ENCODE data around the gene BICDL2. TPM values are rescaled to one million over a fixed set of nuclear protein-coding genes. Genes with fewer than 3 reads are reported as not detected.
A peak's percentile ranks its signal among the peaks of the same experiment; 100 is the strongest.

The BICDL2 gene
- total and polyA plus RNA-seq, 2 of the 4 experiments (the other 2 are of a cell fraction): 0.17 to 0.18 TPM

DNA sequence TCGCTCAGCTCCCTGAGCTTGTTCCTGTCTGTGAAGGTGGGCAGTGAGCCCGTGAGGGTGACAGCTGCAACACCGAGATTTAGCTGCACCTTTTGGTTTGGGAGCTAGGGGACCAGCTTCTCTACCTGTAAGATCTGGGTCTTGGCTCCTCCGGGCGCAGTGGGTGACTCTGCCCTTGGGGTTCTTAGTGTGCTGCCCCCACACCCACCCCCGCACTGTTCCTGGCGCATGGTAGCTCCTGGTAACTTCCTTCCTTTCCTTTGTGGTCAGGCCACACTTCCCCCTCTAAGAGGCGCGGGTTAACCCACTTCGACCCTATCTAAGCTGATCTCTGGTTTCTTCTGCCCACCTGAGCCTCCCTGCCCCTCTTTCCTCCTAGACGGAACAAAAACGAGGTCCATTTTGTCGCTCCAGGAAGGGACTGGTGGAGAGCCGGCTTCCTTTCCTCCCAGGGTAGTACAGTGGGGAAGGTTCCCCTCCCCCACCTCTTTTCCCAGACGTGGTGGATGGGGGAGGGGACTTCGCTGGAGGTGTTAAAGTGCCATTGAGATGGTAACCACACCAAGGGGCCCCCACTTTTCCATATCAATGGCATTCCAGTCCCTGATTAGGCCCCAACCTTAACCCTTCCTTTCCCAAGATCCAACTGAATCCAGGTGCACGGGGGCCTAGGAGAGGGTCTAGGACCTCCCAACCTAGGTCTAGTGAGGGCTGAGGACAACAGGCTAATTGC, 28.6 kb downstream of the BICDL2 start:
- ATAC-seq (ENCODE audit: low read depth) (no peak), DNase-seq (no peak)
- Histone ChIP-seq H2AK9ac (replicated peaks; ENCODE audit: low read depth, low read length, poor library complexity) (no peak overlapping the region), H2AFZ (replicated peaks; ENCODE audit: low read length, poor library complexity) (no peak overlapping the region), H4K5ac (ENCODE audit: low read depth, low read length) (no peak overlapping the region), H3K56ac (ENCODE audit: extremely low read depth, insufficient read depth, low read length) (no peak overlapping the region), H2BK5ac (ENCODE audit: low read depth, low read length, poor library complexity, severe bottlenecking) (no peak overlapping the region), H3K9ac (ENCODE audit: low read depth, low read length) (no peak overlapping the region), H4K91ac (ENCODE audit: insufficient read depth, low read depth, low read length) (no peak overlapping the region), H3K9me3 (ENCODE audit: control insufficient read depth, insufficient read depth, low read length) (no peaks in the 10 kb centered on the region), H2AK5ac (ENCODE audit: low read depth, low read length) (peak overlapping the region; percentile 24; the same call in 1 of the 2 replicates), H3K18ac (ENCODE audit: low read depth, low read length) (no peak overlapping the region), H4K20me1 (ENCODE audit: insufficient read depth, low read length) (no peaks in the 10 kb centered on the region), H3K27me3 (ENCODE audit: control insufficient read depth, insufficient read depth, low read length) (peaks cover 38% of the 10 kb centered on the region), H3K9me1 (ENCODE audit: insufficient read depth, low read length) (no peaks in the 10 kb centered on the region), H3K36me3 (ENCODE audit: control insufficient read depth, insufficient read depth, low read length) (no peaks in the 10 kb centered on the region), H3K23ac (ENCODE audit: low read depth, low read length) (no peak overlapping the region), H2BK120ac (ENCODE audit: low read depth, low read length) (no peak overlapping the region), H4K8ac (ENCODE audit: low read depth in 2 of 2, low read length in 2 of 2) (no peak overlapping the region), H2BK20ac (ENCODE audit: low read depth, low read length) (no peak overlapping the region), H3K79me1 (ENCODE audit: low read depth in 1 of 2, low read length in 2 of 2) (no peaks in the 10 kb centered on the region), H3K4me2 (ENCODE audit: low read depth, low read length) (no peak overlapping the region), H3K4ac (ENCODE audit: low read depth, low read length) (no peak overlapping the region), H3K4me1 (ENCODE audit: control insufficient read depth, insufficient read depth, low read length) (peaks cover 3% of the 10 kb centered on the region; the same call in 1 of the 2 replicates), H3K4me3 (ENCODE audit: insufficient read depth, low read depth, low read length) (no peak overlapping the region), H3K27ac (ENCODE audit: insufficient read depth, low read length) (no peak overlapping the region), H2BK15ac (ENCODE audit: low read depth, low read length) (no peak overlapping the region; the same call in 2 of the 3 replicates), H3K14ac (replicated peaks; ENCODE audit: low read depth, low read length) (no peak overlapping the region)
- CTCF ChIA-PET: interaction anchor here (1.1 kb wide), 1 partner anchor 24 kb away, joined by 3 read pairs; no protein-coding TSS in a partner anchor
- no TSS peak for BruUV-seq (replicated peaks)
- POLR2A ChIA-PET (ENCODE audit: unreplicated experiment): no interaction called here
- TF ChIP-seq, protein P1, sequence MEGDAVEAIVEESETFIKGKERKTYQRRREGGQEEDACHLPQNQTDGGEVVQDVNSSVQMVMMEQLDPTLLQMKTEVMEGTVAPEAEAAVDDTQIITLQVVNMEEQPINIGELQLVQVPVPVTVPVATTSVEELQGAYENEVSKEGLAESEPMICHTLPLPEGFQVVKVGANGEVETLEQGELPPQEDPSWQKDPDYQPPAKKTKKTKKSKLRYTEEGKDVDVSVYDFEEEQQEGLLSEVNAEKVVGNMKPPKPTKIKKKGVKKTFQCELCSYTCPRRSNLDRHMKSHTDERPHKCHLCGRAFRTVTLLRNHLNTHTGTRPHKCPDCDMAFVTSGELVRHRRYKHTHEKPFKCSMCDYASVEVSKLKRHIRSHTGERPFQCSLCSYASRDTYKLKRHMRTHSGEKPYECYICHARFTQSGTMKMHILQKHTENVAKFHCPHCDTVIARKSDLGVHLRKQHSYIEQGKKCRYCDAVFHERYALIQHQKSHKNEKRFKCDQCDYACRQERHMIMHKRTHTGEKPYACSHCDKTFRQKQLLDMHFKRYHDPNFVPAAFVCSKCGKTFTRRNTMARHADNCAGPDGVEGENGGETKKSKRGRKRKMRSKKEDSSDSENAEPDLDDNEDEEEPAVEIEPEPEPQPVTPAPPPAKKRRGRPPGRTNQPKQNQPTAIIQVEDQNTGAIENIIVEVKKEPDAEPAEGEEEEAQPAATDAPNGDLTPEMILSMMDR (conservative IDR thresholded peaks at IDR 0.05; ENCODE audit: low read depth, low read length): no peak
- TF ChIP-seq MAZ (IDR thresholded peaks at IDR 0.05; ENCODE audit: borderline replicate concordance, low read depth, low read length): no peak
- 67% methylated on average over 3 of the region's 17 CpGs; no CpG with 5 or more reads in 1 of the 2 experiments for WGBS, 2 experiments (ENCODE audit: extremely low coverage in 2 of 2, insufficient read length in 1 of 2)
- dilution Hi-C loops (cut with HindIII; ENCODE audit: low sequenced_read_pairs, unreplicated experiment) (no loop called here), in situ Hi-C loops (cut with MboI; ENCODE audit: low sequenced_read_pairs) (no loop called here), intact Hi-C loops (cut with micrococcal nuclease) (no loop called here)

Data from IMR-90 (cell line).